ENCODE measurements around the gene UBE2S. TPM values are rescaled to one million over a fixed set of nuclear protein-coding genes. Genes with fewer than 3 reads are reported as not detected.

The UBE2S gene
- total RNA-seq, 1 donor from 2014 or later = 69.9 TPM

- no peak for DNase-seq (ENCODE audit: low spot score, unreplicated experiment)
- H3K27ac Mint-ChIP-seq = no peak within 1 kb of the TSS
These were observed 52.8 kb downstream of the UBE2S start, which contains the start of gene COX6B2 for GRCh38 chr19:55354698-55355212. Gene COX6B2, minus strand, starts transcription at chr19:55354719. Its CDS starts 198 bp downstream, at chr19:55354521.

DNA sequence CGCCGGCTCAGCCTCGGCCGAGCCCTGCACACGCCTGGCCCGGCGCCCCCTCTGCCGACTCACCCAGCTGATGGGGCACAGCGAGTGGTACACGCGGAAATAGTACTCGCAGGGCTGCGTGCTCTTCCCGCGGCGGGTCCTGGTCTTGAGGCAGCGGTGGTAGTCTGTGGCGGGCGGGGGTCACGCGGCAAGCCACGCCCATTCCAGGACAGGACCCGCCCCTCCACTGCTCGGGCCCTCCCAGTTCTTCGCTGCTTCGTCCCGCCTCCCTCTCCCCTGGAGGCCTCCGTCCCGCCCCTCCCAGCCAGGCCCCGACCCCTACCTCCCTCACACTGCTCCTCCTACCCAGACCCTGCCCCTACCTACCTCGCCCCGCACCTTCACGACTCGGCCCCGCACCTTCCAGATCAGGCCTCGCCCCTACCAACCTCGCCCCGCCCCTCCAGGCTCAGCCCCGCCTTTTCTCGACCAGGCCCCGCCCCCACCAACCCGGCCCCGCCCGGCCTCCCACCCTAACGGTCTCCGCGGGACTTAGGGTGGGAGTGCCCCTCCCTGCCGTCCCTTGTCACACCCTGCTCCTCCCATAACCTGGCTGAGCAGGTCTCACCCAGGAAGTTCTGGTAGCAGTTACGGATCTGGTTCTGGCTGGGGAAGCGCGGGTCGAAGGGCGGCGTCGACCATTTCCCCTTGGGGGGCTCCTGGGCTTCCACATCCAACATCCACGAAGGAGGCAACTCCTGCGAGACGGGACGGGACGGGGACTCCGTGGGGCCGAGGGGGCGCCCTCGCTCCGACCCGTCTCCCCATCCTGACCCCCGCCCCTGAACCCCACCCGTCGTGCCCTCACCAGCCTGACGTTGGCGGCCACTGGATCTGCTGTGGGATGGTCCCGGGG, 53.5 kb downstream of the UBE2S start:
- H3K27me3 Mint-ChIP-seq = peaks cover 75% of the 10 kb centered on the region
- H3K4me3 Mint-ChIP-seq (ENCODE audit: low read depth) = peak overlapping the region; percentile 42
- TF ChIP-seq, protein P1, sequence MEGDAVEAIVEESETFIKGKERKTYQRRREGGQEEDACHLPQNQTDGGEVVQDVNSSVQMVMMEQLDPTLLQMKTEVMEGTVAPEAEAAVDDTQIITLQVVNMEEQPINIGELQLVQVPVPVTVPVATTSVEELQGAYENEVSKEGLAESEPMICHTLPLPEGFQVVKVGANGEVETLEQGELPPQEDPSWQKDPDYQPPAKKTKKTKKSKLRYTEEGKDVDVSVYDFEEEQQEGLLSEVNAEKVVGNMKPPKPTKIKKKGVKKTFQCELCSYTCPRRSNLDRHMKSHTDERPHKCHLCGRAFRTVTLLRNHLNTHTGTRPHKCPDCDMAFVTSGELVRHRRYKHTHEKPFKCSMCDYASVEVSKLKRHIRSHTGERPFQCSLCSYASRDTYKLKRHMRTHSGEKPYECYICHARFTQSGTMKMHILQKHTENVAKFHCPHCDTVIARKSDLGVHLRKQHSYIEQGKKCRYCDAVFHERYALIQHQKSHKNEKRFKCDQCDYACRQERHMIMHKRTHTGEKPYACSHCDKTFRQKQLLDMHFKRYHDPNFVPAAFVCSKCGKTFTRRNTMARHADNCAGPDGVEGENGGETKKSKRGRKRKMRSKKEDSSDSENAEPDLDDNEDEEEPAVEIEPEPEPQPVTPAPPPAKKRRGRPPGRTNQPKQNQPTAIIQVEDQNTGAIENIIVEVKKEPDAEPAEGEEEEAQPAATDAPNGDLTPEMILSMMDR (IDR thresholded peaks at IDR 0.05; ENCODE audit: unreplicated experiment) = no peak
- no peak overlapping the region for H3K27ac Mint-ChIP-seq
- DNase-seq (ENCODE audit: low spot score, unreplicated experiment) = no peak
- H3K9me3 Mint-ChIP-seq (ENCODE audit: low read depth) = no peaks in the 10 kb centered on the region
- H3K4me1 Mint-ChIP-seq (ENCODE audit: low read depth) = no peaks in the 10 kb centered on the region
- H3K36me3 Mint-ChIP-seq (ENCODE audit: insufficient read depth) = no peaks in the 10 kb centered on the region

More at GRCh38 chr19:55354698-55355212, 52.8 kb downstream of the UBE2S start, which contains the start of gene COX6B2:
- no peaks in the 10 kb centered on the region for H3K9me3 Mint-ChIP-seq (ENCODE audit: low read depth)
- H3K36me3 Mint-ChIP-seq (ENCODE audit: insufficient read depth) = no peaks in the 10 kb centered on the region
- H3K4me1 Mint-ChIP-seq (ENCODE audit: low read depth) = no peaks in the 10 kb centered on the region
- H3K4me3 Mint-ChIP-seq (ENCODE audit: low read depth) = peak within 1 kb of the TSS; percentile 42
- TF ChIP-seq, protein P1 (IDR thresholded peaks at IDR 0.05; ENCODE audit: unreplicated experiment) = no peak
- peaks cover 78% of the 10 kb centered on the region for H3K27me3 Mint-ChIP-seq

- TF ChIP-seq, protein P1 (IDR thresholded peaks at IDR 0.05; ENCODE audit: unreplicated experiment) = no peak
- DNase-seq (ENCODE audit: low spot score, unreplicated experiment) = no peak
- Mint-ChIP-seq H3K9me3 (ENCODE audit: low read depth) (no peaks in the 10 kb centered on the region), H3K36me3 (ENCODE audit: insufficient read depth) (no peaks in the 10 kb centered on the region), H3K27ac (no peak overlapping the region), H3K4me1 (ENCODE audit: low read depth) (peaks cover 4% of the 10 kb centered on the region), H3K27me3 (peaks cover 68% of the 10 kb centered on the region), H3K4me3 (ENCODE audit: low read depth) (peak overlapping the region; percentile 42)
These were observed 54.2 kb downstream of the UBE2S start for GRCh38 chr19:55353356-55353802.

DNA sequence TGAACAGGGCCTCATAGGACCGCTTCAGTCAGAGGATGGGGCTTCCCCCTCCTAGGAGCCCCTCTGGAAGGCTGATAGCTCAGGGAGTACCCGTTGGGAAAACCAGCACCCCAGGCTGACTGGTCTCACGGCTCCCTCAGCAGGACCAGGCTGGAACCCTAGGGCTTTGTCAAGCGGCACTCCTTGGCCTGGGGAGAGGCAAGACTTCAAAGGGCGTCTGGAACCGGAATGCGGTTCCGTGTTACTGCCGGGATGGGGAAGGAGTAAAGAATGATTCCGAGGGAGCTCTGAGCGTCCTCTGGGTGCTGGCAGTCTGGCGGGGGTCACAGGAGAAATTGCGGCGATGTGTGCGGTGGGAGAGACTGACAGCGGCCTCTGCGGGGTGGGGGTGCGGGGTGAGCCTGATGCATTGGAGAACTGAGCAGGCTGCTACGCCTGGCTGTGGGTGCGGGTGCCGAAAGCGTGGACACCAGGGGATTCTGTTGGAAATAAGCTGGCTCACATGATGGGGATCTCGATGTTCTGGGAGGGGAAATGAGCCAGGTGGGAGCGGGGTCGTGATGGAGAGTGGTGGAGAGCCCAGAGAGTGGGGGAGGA, 54.9 kb downstream of the UBE2S start:
- peaks cover 6% of the 10 kb centered on the region for H3K4me1 Mint-ChIP-seq (ENCODE audit: low read depth)
- no peaks in the 10 kb centered on the region for H3K9me3 Mint-ChIP-seq (ENCODE audit: low read depth)
- no peak for DNase-seq (ENCODE audit: low spot score, unreplicated experiment)
- no peak overlapping the region for H3K27ac Mint-ChIP-seq
- H3K27me3 Mint-ChIP-seq = peaks cover 63% of the 10 kb centered on the region
- TF ChIP-seq, protein P1 (IDR thresholded peaks at IDR 0.05; ENCODE audit: unreplicated experiment) = no peak
- peaks cover 2% of the 10 kb centered on the region for H3K36me3 Mint-ChIP-seq (ENCODE audit: insufficient read depth)
- no peak overlapping the region for H3K4me3 Mint-ChIP-seq (ENCODE audit: low read depth)

DNA sequence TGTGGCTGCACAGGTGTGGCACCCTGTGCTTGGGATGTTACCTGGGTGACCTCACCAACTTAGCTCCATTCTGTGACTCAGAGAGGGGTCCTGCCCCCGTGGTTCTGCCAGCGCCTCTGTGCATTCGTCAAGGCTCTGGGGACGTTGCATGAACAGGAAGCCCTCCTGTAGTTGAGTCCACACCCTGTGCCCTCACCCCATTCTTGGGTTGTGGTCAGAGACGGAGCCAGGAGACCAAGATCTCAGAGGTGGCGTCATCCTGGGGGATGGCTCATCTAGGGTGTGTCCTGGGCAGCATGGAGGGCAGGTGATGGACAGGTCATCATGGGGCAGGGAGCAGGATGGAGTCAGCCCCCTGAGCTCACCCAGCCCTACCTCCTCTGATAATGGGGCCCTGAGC, 55.5 kb downstream of the UBE2S start:
- Mint-ChIP-seq H3K9me3 (ENCODE audit: low read depth) (no peaks in the 10 kb centered on the region), H3K27ac (no peak overlapping the region), H3K4me1 (ENCODE audit: low read depth) (peaks cover 6% of the 10 kb centered on the region), H3K36me3 (ENCODE audit: insufficient read depth) (peaks cover 2% of the 10 kb centered on the region), H3K4me3 (ENCODE audit: low read depth) (no peak overlapping the region), H3K27me3 (peaks cover 56% of the 10 kb centered on the region)
- no peak for DNase-seq (ENCODE audit: low spot score, unreplicated experiment)
- TF ChIP-seq, protein P1 (IDR thresholded peaks at IDR 0.05; ENCODE audit: unreplicated experiment) = no peak

Measured in progenitor cell of endocrine pancreas (in vitro differentiated cells).